ENCODE results near the gene MZB1. TPM values are rescaled to one million over a fixed set of nuclear protein-coding genes. Genes with fewer than 3 reads are reported as not detected.

MZB1 gene
- total and polyA plus RNA-seq, 2 donors (not counting 1 experiment from before 2014, with no cell fraction given) = 0.17 TPM; not detected in 1

- Histone ChIP-seq H3K79me2 (ENCODE audit: control insufficient read depth, insufficient read depth, low read length) (no peaks in the 10 kb centered on the region), H3K4me1 (ENCODE audit: control insufficient read depth, extremely low read depth, insufficient read depth, low read length) (no peaks in the 10 kb centered on the region), H3K9me3 (ENCODE audit: control insufficient read depth, insufficient read depth, low read depth, low read length) (no peaks in the 10 kb centered on the region), H4K20me1 (ENCODE audit: control insufficient read depth, extremely low read depth, insufficient read depth, low read length) (no peaks in the 10 kb centered on the region), H3K9ac (ENCODE audit: insufficient read depth, low read length) (no peak overlapping the region), H3K4me2 (ENCODE audit: extremely low read depth, insufficient read depth, low read length) (no peak overlapping the region), H3K4me3 (replicated peaks in 1 of 4; ENCODE audit: control extremely low read depth in 1 of 4, insufficient read depth in 1 of 4, low read depth in 3 of 4, low read length in 4 of 4) (no peak overlapping the region), H3K27ac (ENCODE audit: insufficient read depth, low read length) (no peak overlapping the region), H3K27me3 (ENCODE audit: control insufficient read depth, insufficient read depth, low read length) (no peaks in the 10 kb centered on the region), H3K36me3 (ENCODE audit: control insufficient read depth, insufficient read depth, low read length) (no peaks in the 10 kb centered on the region), H2AFZ (ENCODE audit: low read length) (no peak overlapping the region)
- TF ChIP-seq, protein P1, sequence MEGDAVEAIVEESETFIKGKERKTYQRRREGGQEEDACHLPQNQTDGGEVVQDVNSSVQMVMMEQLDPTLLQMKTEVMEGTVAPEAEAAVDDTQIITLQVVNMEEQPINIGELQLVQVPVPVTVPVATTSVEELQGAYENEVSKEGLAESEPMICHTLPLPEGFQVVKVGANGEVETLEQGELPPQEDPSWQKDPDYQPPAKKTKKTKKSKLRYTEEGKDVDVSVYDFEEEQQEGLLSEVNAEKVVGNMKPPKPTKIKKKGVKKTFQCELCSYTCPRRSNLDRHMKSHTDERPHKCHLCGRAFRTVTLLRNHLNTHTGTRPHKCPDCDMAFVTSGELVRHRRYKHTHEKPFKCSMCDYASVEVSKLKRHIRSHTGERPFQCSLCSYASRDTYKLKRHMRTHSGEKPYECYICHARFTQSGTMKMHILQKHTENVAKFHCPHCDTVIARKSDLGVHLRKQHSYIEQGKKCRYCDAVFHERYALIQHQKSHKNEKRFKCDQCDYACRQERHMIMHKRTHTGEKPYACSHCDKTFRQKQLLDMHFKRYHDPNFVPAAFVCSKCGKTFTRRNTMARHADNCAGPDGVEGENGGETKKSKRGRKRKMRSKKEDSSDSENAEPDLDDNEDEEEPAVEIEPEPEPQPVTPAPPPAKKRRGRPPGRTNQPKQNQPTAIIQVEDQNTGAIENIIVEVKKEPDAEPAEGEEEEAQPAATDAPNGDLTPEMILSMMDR (conservative IDR thresholded peaks at IDR 0.05 in 1 of 2, IDR thresholded peaks at IDR 0.05 in 1 of 2; ENCODE audit: low read depth in 1 of 2, low read length in 2 of 2) = no peak
- TF ChIP-seq EZH2 (IDR thresholded peaks at IDR 0.05; ENCODE audit: low read length, missing control alignments) = no peak
- DNase-seq (ENCODE audit: low read depth in 2 of 2) = no peak
These were observed 7.6 kb downstream of the MZB1 start for GRCh38 chr5:139381837-139382761.

- Histone ChIP-seq H3K4me1 (ENCODE audit: control insufficient read depth, extremely low read depth, insufficient read depth, low read length) (no peaks in the 10 kb centered on the region), H3K36me3 (ENCODE audit: control insufficient read depth, insufficient read depth, low read length) (no peaks in the 10 kb centered on the region), H3K9ac (ENCODE audit: insufficient read depth, low read length) (no peak overlapping the region), H3K9me3 (ENCODE audit: control insufficient read depth, insufficient read depth, low read depth, low read length) (no peaks in the 10 kb centered on the region), H2AFZ (ENCODE audit: low read length) (no peak overlapping the region), H3K4me3 (replicated peaks in 1 of 4; ENCODE audit: control extremely low read depth in 1 of 4, insufficient read depth in 1 of 4, low read depth in 3 of 4, low read length in 4 of 4) (no peak overlapping the region), H4K20me1 (ENCODE audit: control insufficient read depth, extremely low read depth, insufficient read depth, low read length) (no peaks in the 10 kb centered on the region), H3K4me2 (ENCODE audit: extremely low read depth, insufficient read depth, low read length) (no peak overlapping the region), H3K27ac (ENCODE audit: insufficient read depth, low read length) (no peak overlapping the region), H3K79me2 (ENCODE audit: control insufficient read depth, insufficient read depth, low read length) (no peaks in the 10 kb centered on the region), H3K27me3 (ENCODE audit: control insufficient read depth, insufficient read depth, low read length) (no peaks in the 10 kb centered on the region)
- no peak for DNase-seq (ENCODE audit: low read depth in 2 of 2)
- no peak for TF ChIP-seq EZH2 (IDR thresholded peaks at IDR 0.05; ENCODE audit: low read length, missing control alignments)
- TF ChIP-seq, protein P1 (conservative IDR thresholded peaks at IDR 0.05 in 1 of 2, IDR thresholded peaks at IDR 0.05 in 1 of 2; ENCODE audit: low read depth in 1 of 2, low read length in 2 of 2) = no peak
These were observed 9.9 kb downstream of the MZB1 start for GRCh38 chr5:139379626-139380449.

DNA sequence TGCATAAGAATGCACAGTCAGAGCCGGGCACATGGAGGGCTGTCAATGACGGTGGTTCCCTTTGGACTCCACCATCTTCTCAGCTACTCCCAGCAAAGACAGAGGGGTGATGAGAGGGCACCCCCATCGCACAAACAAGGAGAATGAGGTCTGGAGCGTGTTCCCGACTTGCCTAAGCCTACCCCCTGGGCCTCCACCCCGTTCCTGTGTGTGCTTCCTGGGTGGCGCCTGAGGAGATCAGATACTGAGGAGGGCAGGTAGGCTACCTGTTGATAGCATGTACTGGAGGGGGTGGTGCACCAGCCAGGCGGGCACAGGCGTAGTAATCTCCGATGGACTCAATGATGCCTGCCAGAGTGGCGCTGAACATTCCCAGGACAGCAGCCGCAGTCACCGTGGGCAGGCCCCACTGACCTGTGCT is 10.8 kb downstream of the MZB1 start:
- TF ChIP-seq, protein P1 (conservative IDR thresholded peaks at IDR 0.05 in 1 of 2, IDR thresholded peaks at IDR 0.05 in 1 of 2; ENCODE audit: low read depth in 1 of 2, low read length in 2 of 2) = no peak
- TF ChIP-seq EZH2 (IDR thresholded peaks at IDR 0.05; ENCODE audit: low read length, missing control alignments) = no peak
- H3K4me1 ChIP-seq (ENCODE audit: control insufficient read depth, extremely low read depth, insufficient read depth, low read length) = no peaks in the 10 kb centered on the region
- no peaks in the 10 kb centered on the region for H3K9me3 ChIP-seq (ENCODE audit: control insufficient read depth, insufficient read depth, low read depth, low read length)
- no peaks in the 10 kb centered on the region for H3K27me3 ChIP-seq (ENCODE audit: control insufficient read depth, insufficient read depth, low read length)
- DNase-seq (ENCODE audit: low read depth in 2 of 2) = no peak
- no peaks in the 10 kb centered on the region for H4K20me1 ChIP-seq (ENCODE audit: control insufficient read depth, extremely low read depth, insufficient read depth, low read length)
- H3K9ac ChIP-seq (ENCODE audit: insufficient read depth, low read length) = no peak overlapping the region
- no peaks in the 10 kb centered on the region for H3K36me3 ChIP-seq (ENCODE audit: control insufficient read depth, insufficient read depth, low read length)
- no peak overlapping the region for H3K4me2 ChIP-seq (ENCODE audit: extremely low read depth, insufficient read depth, low read length)
- H3K4me3 ChIP-seq (replicated peaks in 1 of 4; ENCODE audit: control extremely low read depth in 1 of 4, insufficient read depth in 1 of 4, low read depth in 3 of 4, low read length in 4 of 4) = no peak overlapping the region
- H3K79me2 ChIP-seq (ENCODE audit: control insufficient read depth, insufficient read depth, low read length) = no peaks in the 10 kb centered on the region
- H3K27ac ChIP-seq (ENCODE audit: insufficient read depth, low read length) = no peak overlapping the region
- no peak overlapping the region for H2AFZ ChIP-seq (ENCODE audit: low read length)

All from fibroblast of lung (primary cell).